Left lung (tissue), 10 donors: Measurements from ENCODE around the gene SUB1. TPM values are rescaled to one million over a fixed set of nuclear protein-coding genes. Genes with fewer than 3 reads are reported as not detected.

Source experiments
- ATAC-seq: fragments of 200-7000 bp; cut with Tn5 transposase; one replicate; pipeline ENCODE4 v1.9.1; 2020; ENCODE audit warnings: moderate library complexity
- DNase-seq, 4 donors: peaks; one replicate each; pipeline ENCODE4 v3.0.0-alpha.2; 2013 to 2020
- H3K27ac ChIP-seq, 2 donors: fragments of 200-600 bp; sonication (generic) in 1 of 2; one replicate each; pipeline versions ENCODE4 v1.5.0 to v1.8.0; 2020 to 2021
- H3K27me3 ChIP-seq, 2 donors: fragments of 200-600 bp; sonication (generic) in 1 of 2; one replicate each; pipeline versions ENCODE4 v1.5.0 to v1.8.0; 2020 to 2021
- H3K36me3 ChIP-seq, 2 donors: fragments of 200-600 bp; sonication (generic) in 1 of 2; one replicate each; pipeline versions ENCODE4 v1.5.0 to v1.8.0; 2020 to 2021
- H3K4me1 ChIP-seq, 2 donors: fragments of 200-600 bp; one replicate each; pipeline ENCODE4 v1.8.0; 2021
- H3K4me3 ChIP-seq, 2 donors: fragments of 200-600 bp; sonication (generic) in 1 of 2; one replicate each; pipeline versions ENCODE4 v1.5.0 to v1.8.0; 2020 to 2021; ENCODE audit warnings: mild to moderate bottlenecking in 1 of 2
- H3K9me3 ChIP-seq, 2 donors: fragments of 200-600 bp; sonication (generic) in 1 of 2; one replicate each; pipeline versions ENCODE4 v1.5.0 to v1.8.0; 2020 to 2021
- intact Hi-C, 2 donors: fragments of 100-400 bp; cut with DNase I; formaldehyde crosslinking; loops; one replicate each; pipeline versions ENCODE4 v1.11.2 to v1.14.2; 2022
- polyA plus RNA-seq, 6 donors: library from polyadenylated mRNA; unstranded; fragments of 120-200 nt; gene quantifications; one replicate each; pipeline ENCODE4 v1.2.1, GENCODE V29; 2013; ENCODE audit not compliant: insufficient read length in 6 of 6
- total RNA-seq, 2 donors: library from RNA; stranded (reverse); fragmentation: NEBNext Ultra II Directional; extraction: Animal tissue kit (Norgen Biotek cat#: 25700); gene quantifications; one replicate each; pipeline ENCODE4 v1.2.1, GENCODE V29; 2021
- TF ChIP-seq, protein P1 (sequence below), 2 donors: fragments of 200-600 bp; sonication (generic) in 1 of 2; IDR thresholded peaks; one replicate each; pipeline versions ENCODE4 v1.5.0 to v1.8.0; 2021; ENCODE audit warnings: antibody characterized with exemption in 2 of 2
- donor health status: DM: no; HTN: yes; CAD: no.
- donor health status: DM: no; HTN: no; CAD: no.

The SUB1 gene
- total and polyA plus RNA-seq, 8 donors, result 166 to 289 (median 256) TPM

- Histone ChIP-seq H3K9me3 (no peaks in the 10 kb centered on the region), H3K4me3 (no peak overlapping the region), H3K36me3 (no peaks in the 10 kb centered on the region), H3K27ac (no peak overlapping the region), H3K4me1 (no peaks in the 10 kb centered on the region), H3K27me3 (no peaks in the 10 kb centered on the region)
- ATAC-seq (no peak), DNase-seq (no peak)
- intact Hi-C loops, result no loop called here
- TF ChIP-seq, protein P1, sequence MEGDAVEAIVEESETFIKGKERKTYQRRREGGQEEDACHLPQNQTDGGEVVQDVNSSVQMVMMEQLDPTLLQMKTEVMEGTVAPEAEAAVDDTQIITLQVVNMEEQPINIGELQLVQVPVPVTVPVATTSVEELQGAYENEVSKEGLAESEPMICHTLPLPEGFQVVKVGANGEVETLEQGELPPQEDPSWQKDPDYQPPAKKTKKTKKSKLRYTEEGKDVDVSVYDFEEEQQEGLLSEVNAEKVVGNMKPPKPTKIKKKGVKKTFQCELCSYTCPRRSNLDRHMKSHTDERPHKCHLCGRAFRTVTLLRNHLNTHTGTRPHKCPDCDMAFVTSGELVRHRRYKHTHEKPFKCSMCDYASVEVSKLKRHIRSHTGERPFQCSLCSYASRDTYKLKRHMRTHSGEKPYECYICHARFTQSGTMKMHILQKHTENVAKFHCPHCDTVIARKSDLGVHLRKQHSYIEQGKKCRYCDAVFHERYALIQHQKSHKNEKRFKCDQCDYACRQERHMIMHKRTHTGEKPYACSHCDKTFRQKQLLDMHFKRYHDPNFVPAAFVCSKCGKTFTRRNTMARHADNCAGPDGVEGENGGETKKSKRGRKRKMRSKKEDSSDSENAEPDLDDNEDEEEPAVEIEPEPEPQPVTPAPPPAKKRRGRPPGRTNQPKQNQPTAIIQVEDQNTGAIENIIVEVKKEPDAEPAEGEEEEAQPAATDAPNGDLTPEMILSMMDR (IDR thresholded peaks at IDR 0.05), result no peak
These were observed 25.9 kb upstream of the SUB1 start for GRCh38 chr5:32559411-32559810.

DNA sequence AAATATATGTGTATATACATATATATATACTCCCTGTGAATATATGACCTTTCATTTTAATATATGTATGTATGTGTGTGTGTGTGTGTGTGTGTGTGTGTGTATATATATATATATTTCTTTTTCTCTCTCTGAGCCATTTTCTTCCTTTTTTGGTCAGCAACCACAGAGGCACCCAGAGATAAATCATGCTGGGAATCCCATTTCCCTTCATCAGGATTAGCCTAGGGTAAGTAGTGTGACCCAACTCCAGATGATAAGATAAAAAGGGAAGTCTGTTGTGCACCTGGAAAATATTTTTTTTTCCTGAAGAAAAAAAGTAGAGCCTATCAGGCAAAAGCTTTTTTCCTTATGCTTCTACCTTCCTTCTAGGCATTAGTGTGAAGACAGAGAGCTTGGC is 25.4 kb upstream of the SUB1 start:
- Histone ChIP-seq H3K4me1 (no peaks in the 10 kb centered on the region), H3K27me3 (no peaks in the 10 kb centered on the region), H3K4me3 (no peak overlapping the region), H3K27ac (no peak overlapping the region), H3K9me3 (no peaks in the 10 kb centered on the region), H3K36me3 (no peaks in the 10 kb centered on the region)
- DNase-seq, result no peak
- no peak for ATAC-seq
- TF ChIP-seq, protein P1 (IDR thresholded peaks at IDR 0.05), result no peak
- intact Hi-C loops, result no loop called here

- H3K27me3 ChIP-seq, result no peaks in the 10 kb centered on the region
- intact Hi-C loops, result no loop called here
- TF ChIP-seq, protein P1 (IDR thresholded peaks at IDR 0.05), result no peak
- no peaks in the 10 kb centered on the region for H3K36me3 ChIP-seq
- no peak for ATAC-seq
- H3K4me1 ChIP-seq, result no peaks in the 10 kb centered on the region
- no peak for DNase-seq
- H3K4me3 ChIP-seq, result no peak overlapping the region
- no peak overlapping the region for H3K27ac ChIP-seq
- H3K9me3 ChIP-seq, result no peaks in the 10 kb centered on the region
These were observed 23.3 kb upstream of the SUB1 start for GRCh38 chr5:32562056-32562455.

GRCh38 chr5:32562843-32563242 is 22.5 kb upstream of the SUB1 start:
- H3K36me3 ChIP-seq, result no peaks in the 10 kb centered on the region
- ATAC-seq, result no peak
- no peaks in the 10 kb centered on the region for H3K4me1 ChIP-seq
- H3K27me3 ChIP-seq, result no peaks in the 10 kb centered on the region
- intact Hi-C loops, result no loop called here
- TF ChIP-seq, protein P1 (IDR thresholded peaks at IDR 0.05), result no peak
- no peak overlapping the region for H3K27ac ChIP-seq
- H3K4me3 ChIP-seq, result no peak overlapping the region
- no peak for DNase-seq
- H3K9me3 ChIP-seq, result no peaks in the 10 kb centered on the region

GRCh38 chr5:32563614-32564013 is 21.7 kb upstream of the SUB1 start:
- intact Hi-C loops, result no loop called here
- no peaks in the 10 kb centered on the region for H3K27me3 ChIP-seq
- H3K4me1 ChIP-seq, result no peaks in the 10 kb centered on the region
- TF ChIP-seq, protein P1 (IDR thresholded peaks at IDR 0.05), result no peak
- no peak overlapping the region for H3K27ac ChIP-seq
- H3K36me3 ChIP-seq, result no peaks in the 10 kb centered on the region
- H3K4me3 ChIP-seq, result no peak overlapping the region
- no peaks in the 10 kb centered on the region for H3K9me3 ChIP-seq
- DNase-seq (no peak), ATAC-seq (no peak)
